Activated B cell treated with CpG ODN at 0.5 μM for 24 hours (primary cell): ENCODE measurements around the gene MAU2. TPM values are rescaled to one million over a fixed set of nuclear protein-coding genes. Genes with fewer than 3 reads are reported as not detected.

Experiments
- ATAC-seq: fragments of 200-7000 bp; cut with Tn5 transposase; one replicate; pipeline ENCODE4 v1.10.0; 2021; ENCODE audit warnings: low read depth, mild to moderate bottlenecking, moderate library complexity
- CTCF ChIA-PET: fragments of 350-600 bp; sonication (Branson Sonifier 250); formaldehyde crosslinking; loops from one replicate; lab custom pipeline; 2021; ENCODE audit warnings: antibody characterized with exemption; lab: Charles Lee
- POLR2A ChIA-PET: fragments of 350-600 bp; sonication (Branson Sonifier 250); formaldehyde crosslinking; loops from one replicate; lab custom pipeline; 2021; ENCODE audit warnings: antibody characterized with exemption; lab: Charles Lee
- DNase-seq: peaks from one replicate; pipeline ENCODE4 v3.0.0; 2022
- H3K27ac Mint-ChIP-seq: one replicate; pipeline ENCODE4 v1.8.0; 2020; ENCODE audit warnings: mixed read lengths
- H3K27me3 Mint-ChIP-seq: one replicate; pipeline ENCODE4 v1.8.0; 2021; ENCODE audit warnings: mixed read lengths
- H3K36me3 Mint-ChIP-seq: one replicate; pipeline ENCODE4 v1.8.0; 2021; ENCODE audit warnings: low read depth, mixed read lengths
- H3K4me1 Mint-ChIP-seq: one replicate; pipeline ENCODE4 v1.8.0; 2021; ENCODE audit warnings: mixed read lengths
- H3K4me3 Mint-ChIP-seq: one replicate; pipeline ENCODE4 v1.8.0; 2020; ENCODE audit warnings: mild to moderate bottlenecking, mixed read lengths
- H3K9me3 Mint-ChIP-seq: one replicate; pipeline ENCODE4 v1.8.0; 2020; ENCODE audit warnings: mixed read lengths
- intact Hi-C: fragments of 100-400 bp; cut with micrococcal nuclease; formaldehyde crosslinking; loops from one replicate; pipeline ENCODE4 v1.15.1; 2024
- total RNA-seq: library from RNA; stranded (reverse); gene quantifications from 2 replicates; pipeline ENCODE4 v1.2.3, GENCODE V29; 2022
- TF ChIP-seq, protein P1 (sequence below): fragments of 200-600 bp; IDR thresholded peaks from one replicate; pipeline ENCODE4 v1.8.0; 2022; ENCODE audit warnings: antibody characterized with exemption, mild to moderate bottlenecking

MAU2 gene
- total RNA-seq, 1 donor from 2014 or later = 126 TPM

DNA sequence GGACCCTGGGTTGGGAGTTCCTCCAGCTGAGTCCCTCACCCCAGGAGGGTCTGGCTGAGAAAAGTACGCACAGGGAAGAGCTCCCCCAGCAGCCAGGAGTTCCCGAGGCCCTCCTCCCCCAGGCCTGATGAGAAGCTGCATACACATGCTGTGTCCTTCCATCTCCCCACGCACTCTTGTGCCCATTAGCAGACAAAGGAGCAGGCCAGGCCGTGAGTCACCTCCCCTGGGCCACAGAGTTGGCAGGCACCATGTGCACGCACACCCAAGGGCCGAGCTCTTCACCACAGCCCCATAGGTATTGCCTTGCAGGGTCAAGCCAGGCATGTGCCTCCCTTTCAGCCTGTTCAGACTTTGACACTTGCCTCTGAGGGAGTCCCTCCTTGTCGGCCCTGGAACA, 17.5 kb downstream of the MAU2 start:
- Mint-ChIP-seq H3K4me1 (no peaks in the 10 kb centered on the region), H3K36me3 (peaks cover 70% of the 10 kb centered on the region), H3K27ac (no peak overlapping the region), H3K27me3 (no peaks in the 10 kb centered on the region), H3K4me3 (no peak overlapping the region), H3K9me3 (no peaks in the 10 kb centered on the region)
- DNase-seq (no peak), ATAC-seq (no peak)
- POLR2A ChIA-PET = no interaction called here
- CTCF ChIA-PET = no interaction called here
- intact Hi-C loops = no loop called here
- TF ChIP-seq, protein P1, sequence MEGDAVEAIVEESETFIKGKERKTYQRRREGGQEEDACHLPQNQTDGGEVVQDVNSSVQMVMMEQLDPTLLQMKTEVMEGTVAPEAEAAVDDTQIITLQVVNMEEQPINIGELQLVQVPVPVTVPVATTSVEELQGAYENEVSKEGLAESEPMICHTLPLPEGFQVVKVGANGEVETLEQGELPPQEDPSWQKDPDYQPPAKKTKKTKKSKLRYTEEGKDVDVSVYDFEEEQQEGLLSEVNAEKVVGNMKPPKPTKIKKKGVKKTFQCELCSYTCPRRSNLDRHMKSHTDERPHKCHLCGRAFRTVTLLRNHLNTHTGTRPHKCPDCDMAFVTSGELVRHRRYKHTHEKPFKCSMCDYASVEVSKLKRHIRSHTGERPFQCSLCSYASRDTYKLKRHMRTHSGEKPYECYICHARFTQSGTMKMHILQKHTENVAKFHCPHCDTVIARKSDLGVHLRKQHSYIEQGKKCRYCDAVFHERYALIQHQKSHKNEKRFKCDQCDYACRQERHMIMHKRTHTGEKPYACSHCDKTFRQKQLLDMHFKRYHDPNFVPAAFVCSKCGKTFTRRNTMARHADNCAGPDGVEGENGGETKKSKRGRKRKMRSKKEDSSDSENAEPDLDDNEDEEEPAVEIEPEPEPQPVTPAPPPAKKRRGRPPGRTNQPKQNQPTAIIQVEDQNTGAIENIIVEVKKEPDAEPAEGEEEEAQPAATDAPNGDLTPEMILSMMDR = no peak

DNA sequence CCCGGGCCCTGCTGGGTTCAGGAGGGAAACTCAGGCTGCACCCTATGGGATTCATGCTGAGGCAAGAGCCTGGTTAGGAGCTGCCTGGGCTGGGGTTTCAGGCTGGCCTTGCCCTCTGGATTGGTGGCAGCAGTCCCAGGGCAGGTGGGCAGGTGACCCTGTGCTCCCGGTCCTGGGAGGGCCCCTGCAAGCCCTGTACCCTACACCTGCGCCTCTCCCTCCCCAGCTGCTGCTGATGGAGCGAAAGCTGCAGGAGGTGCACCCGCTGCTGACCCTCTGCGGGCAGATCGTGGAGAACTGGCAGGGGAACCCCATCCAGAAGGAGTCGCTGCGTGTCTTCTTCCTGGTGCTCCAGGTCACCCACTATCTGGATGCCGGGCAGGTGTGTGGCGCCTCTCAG, 20.4 kb downstream of the MAU2 start:
- ChIA-PET CTCF (no interaction called here), POLR2A (no interaction called here)
- ATAC-seq (no peak), DNase-seq (no peak)
- TF ChIP-seq, protein P1 = no peak
- H3K27me3 Mint-ChIP-seq = no peaks in the 10 kb centered on the region
- peaks cover 71% of the 10 kb centered on the region for H3K36me3 Mint-ChIP-seq
- H3K27ac Mint-ChIP-seq = no peak overlapping the region
- H3K4me3 Mint-ChIP-seq = no peak overlapping the region
- no peaks in the 10 kb centered on the region for H3K4me1 Mint-ChIP-seq
- intact Hi-C loops = no loop called here
- no peaks in the 10 kb centered on the region for H3K9me3 Mint-ChIP-seq

DNA sequence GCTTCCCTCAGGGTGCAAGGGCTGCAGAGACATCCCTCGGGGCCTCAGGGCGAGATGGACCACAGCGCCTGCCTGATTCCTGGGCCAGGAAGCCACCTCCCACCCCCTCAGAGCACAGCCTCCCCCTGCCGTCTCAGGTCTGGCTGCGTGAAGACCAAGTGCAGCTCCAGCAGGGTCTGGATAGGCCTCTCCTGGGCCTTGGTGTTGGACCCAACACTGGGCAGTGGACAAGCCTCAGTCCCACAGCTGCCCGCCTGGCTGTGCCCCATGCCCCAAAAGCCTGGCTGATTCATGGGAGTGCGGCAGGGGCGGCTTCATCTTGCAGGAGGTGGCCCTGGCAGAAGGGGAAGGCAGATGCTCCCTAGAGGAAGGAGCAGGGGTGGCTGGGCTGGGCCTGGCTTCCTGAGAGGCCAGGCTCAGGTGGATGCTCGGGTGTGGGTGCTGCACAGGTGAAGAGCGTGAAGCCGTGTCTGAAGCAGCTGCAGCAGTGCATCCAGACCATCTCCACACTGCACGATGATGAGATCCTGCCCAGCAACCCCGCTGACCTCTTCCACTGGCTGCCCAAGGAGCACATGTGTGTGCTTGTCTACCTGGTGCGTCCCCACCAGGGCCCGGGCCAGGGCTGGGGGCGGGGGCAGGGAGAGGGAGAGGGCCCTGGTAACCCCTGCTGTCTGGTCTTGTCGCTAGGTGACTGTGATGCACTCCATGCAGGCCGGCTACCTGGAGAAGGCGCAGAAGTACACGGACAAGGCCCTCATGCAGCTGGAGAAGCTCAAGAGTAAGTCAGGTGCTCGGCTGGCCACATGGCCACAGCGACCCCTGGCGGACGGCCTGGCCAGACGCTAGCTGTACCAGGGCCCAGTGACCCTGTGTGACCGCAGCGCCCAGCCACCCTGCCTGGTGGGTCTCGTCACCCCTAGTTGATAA, 21.7 kb downstream of the MAU2 start:
- ChIA-PET POLR2A (no interaction called here), CTCF (no interaction called here)
- Mint-ChIP-seq H3K27me3 (no peaks in the 10 kb centered on the region), H3K27ac (no peak overlapping the region), H3K9me3 (no peaks in the 10 kb centered on the region), H3K4me3 (no peak overlapping the region), H3K36me3 (peaks cover 71% of the 10 kb centered on the region), H3K4me1 (no peaks in the 10 kb centered on the region)
- intact Hi-C loops = no loop called here
- peak; percentile 28 for ATAC-seq
- DNase-seq = no peak
- TF ChIP-seq, protein P1 = no peak

DNA sequence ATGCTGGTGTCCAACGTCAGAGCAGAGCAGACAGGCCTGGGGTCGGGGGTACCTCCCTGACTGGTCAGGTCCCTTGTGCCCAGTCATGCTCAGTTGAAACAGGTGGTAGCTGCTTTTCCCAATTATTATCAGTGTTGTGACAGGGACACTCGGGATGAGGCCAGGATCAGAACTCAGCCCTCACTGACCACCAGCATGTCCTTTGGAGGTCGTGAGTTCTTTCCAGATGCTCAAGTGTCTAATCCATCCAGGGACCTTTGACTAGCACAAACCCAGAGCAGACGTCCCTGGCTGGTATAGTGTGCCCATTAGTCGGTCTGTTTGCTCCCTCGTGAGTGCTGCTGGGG, 22.4 kb downstream of the MAU2 start:
- ChIA-PET POLR2A (no interaction called here), CTCF (no interaction called here)
- Mint-ChIP-seq H3K9me3 (no peaks in the 10 kb centered on the region), H3K36me3 (peaks cover 69% of the 10 kb centered on the region), H3K27ac (no peak overlapping the region), H3K4me3 (no peak overlapping the region), H3K27me3 (no peaks in the 10 kb centered on the region), H3K4me1 (no peaks in the 10 kb centered on the region)
- no peak for ATAC-seq
- intact Hi-C loops = no loop called here
- TF ChIP-seq, protein P1 = no peak
- no peak for DNase-seq

DNA sequence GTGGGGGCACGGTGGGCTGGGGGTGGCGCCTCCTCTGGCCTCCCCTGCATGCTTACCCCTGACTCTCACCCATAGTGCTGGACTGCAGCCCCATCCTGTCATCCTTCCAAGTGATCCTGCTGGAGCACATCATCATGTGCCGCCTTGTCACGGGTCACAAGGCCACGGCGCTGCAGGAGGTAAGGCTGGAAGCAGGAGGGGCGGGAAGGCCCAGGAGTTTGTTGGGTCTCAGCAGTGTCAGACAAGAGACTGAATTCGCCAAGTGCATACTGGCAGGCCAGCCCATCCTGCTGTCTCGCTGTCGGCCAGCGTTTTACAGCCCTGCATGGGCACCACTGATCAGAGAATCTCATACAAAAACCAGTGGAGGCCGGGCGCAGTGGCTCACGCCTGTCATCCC, 23.1 kb downstream of the MAU2 start:
- Mint-ChIP-seq H3K4me3 (no peak overlapping the region), H3K4me1 (no peaks in the 10 kb centered on the region), H3K27me3 (no peaks in the 10 kb centered on the region), H3K36me3 (peaks cover 64% of the 10 kb centered on the region), H3K27ac (no peak overlapping the region), H3K9me3 (no peaks in the 10 kb centered on the region)
- POLR2A ChIA-PET = no interaction called here
- ATAC-seq (no peak), DNase-seq (no peak)
- CTCF ChIA-PET = no interaction called here
- TF ChIP-seq, protein P1 = no peak
- intact Hi-C loops = no loop called here
